Astrocyte of the cerebellum (primary cell): ENCODE results near the gene GARNL3.
A peak's percentile ranks its signal among the peaks of the same experiment; 100 is the strongest.

Experiments used
- DNase-seq: peaks from one replicate; pipeline ENCODE4 v3.0.0-alpha.2; 2011; ENCODE audit warnings: low read depth
- H3K4me3 ChIP-seq: 2 replicates; pipeline ENCODE4 v1.5.1; 2011; ENCODE audit warnings: mild to moderate bottlenecking, low read depth, low read length, moderate library complexity
- in situ Hi-C: cut with HindIII; loops from 2 replicates; pipeline ENCODE4 v1.10.0; 2017; ENCODE audit warnings: low sequenced_read_pairs
- TF ChIP-seq, protein P1 (sequence below): IDR thresholded peaks from 2 replicates; pipeline ENCODE4 v1.5.1; 2012; ENCODE audit warnings: low read length, low read depth, moderate library complexity, mild to moderate bottlenecking; ENCODE audit errors: missing control alignments

GARNL3 gene

DNA sequence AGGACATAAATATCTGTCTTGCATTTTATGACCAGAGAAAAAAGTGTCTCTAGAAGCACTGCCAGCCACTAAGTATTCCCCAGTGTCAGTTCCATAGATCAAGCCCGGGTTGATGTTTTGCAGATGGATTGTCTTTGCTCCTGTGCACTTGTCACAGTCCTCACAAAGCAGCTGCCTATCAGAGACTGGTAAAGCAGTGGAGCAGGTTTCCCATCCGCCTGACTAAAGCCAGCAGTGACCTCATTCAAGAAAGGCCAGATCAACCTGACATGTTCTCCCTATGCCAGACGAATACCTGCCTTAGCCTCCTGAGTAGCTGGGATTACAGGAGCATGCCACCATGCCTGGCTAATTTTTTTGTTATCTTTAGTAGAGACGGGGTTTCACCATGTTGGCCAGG is 26.8 kb upstream of the GARNL3 start:
- no peak overlapping the region for H3K4me3 ChIP-seq
- TF ChIP-seq, protein P1, sequence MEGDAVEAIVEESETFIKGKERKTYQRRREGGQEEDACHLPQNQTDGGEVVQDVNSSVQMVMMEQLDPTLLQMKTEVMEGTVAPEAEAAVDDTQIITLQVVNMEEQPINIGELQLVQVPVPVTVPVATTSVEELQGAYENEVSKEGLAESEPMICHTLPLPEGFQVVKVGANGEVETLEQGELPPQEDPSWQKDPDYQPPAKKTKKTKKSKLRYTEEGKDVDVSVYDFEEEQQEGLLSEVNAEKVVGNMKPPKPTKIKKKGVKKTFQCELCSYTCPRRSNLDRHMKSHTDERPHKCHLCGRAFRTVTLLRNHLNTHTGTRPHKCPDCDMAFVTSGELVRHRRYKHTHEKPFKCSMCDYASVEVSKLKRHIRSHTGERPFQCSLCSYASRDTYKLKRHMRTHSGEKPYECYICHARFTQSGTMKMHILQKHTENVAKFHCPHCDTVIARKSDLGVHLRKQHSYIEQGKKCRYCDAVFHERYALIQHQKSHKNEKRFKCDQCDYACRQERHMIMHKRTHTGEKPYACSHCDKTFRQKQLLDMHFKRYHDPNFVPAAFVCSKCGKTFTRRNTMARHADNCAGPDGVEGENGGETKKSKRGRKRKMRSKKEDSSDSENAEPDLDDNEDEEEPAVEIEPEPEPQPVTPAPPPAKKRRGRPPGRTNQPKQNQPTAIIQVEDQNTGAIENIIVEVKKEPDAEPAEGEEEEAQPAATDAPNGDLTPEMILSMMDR, result no peak
- DNase-seq, result no peak
- in situ Hi-C loops, result no loop called here

DNA sequence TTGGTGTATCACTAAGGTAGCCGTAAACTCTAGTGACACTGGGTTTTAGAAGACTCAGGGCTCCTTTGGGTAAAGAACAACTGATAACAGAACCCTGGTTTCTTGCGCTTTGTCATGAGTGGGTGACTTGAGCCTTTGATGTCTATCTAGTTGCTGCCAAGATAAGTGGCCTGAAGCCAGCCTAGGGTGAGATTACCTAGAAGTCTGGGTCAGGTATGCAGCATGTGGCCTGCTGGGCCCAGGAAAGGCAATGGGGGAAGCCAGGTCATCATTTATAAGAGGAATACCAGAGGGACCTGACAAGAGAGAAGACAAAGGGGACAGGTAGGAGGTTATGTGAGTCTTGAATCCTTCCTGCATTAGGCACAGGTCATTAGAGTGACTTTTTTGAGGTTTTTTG is 23.2 kb upstream of the GARNL3 start:
- DNase-seq, result no peak
- H3K4me3 ChIP-seq, result no peak overlapping the region
- TF ChIP-seq, protein P1, result no peak
- in situ Hi-C loops, result no loop called here

DNA sequence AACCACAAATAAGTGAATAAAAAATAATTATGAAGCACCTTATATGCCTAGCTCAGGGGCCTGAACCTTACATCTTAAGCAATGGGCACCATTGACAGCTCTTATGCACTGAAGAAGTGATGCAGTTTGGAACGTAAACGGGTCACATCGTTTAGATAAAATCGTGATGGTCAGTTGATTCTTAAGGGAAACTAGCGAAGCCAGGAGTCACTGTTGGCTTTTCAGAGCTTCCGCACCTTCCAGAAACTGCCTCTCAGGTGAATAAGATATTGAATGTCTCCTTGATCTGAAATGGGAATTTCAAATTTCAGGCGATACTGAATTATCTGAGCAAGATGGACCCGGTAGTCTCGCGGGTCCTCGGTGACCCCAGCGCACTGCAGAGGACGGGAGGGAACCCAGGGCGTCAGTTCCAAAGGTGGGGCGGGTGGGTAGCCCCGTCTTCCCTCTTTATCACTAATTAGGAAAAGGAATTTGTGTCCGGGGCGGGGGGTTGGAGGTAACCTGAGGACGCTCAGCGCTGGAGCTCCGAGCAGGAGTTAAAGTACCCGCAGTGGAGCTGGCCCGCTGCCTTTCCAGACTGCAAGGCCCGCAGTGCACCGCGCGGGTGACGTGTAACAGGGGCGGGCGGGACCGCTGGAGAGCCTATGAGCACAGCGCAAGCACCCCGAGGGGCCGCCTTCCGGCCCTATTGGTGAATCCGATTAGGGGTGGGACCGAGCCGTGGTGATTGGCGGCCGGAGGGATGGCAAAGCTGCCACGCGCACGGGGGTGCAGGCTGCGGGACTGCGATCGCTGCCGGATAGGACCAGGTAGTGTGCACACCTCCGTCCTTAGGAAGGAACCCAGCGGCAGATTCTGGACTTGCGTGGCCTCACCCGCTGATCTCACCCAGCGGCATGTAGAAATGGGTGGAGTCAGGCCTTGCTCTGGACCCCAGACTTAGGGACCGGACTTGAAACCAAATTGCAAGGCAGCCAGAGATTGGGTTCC is 19.7 kb upstream of the GARNL3 start:
- H3K4me3 ChIP-seq, result peak overlapping the region; percentile 60
- TF ChIP-seq, protein P1, result no peak
- DNase-seq, result peak; percentile 89

DNA sequence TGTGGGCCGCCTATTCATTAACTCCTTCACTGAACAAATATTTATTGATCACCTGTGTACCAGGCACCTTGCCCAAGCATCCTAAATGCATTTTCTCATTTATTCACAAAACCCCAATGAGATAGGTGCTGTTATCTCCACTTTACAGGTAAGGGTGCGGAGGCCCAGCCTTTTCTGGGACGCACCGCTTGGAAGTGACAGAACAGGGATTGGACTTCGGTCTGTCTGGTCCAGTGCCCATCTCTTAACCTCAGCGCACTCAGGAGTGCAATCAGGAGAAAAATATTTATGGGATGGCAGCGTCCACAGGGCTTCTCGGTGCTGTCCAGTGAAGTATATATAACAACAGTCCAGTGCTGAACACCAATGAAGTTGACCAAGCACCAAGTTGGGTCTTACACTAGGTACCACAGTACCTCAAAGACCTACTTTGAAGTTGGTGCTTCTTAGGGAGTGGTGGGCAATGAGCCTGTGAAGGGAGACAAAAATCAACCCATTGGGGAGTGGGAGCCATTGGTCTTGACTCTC is 18.9 kb upstream of the GARNL3 start:
- H3K4me3 ChIP-seq, result peak overlapping the region; percentile 60
- in situ Hi-C loops, result no loop called here
- DNase-seq, result no peak
- TF ChIP-seq, protein P1, result no peak

More for the DNA sequence above, 19.7 kb upstream of the GARNL3 start:
- in situ Hi-C loops, result no loop called here

DNA sequence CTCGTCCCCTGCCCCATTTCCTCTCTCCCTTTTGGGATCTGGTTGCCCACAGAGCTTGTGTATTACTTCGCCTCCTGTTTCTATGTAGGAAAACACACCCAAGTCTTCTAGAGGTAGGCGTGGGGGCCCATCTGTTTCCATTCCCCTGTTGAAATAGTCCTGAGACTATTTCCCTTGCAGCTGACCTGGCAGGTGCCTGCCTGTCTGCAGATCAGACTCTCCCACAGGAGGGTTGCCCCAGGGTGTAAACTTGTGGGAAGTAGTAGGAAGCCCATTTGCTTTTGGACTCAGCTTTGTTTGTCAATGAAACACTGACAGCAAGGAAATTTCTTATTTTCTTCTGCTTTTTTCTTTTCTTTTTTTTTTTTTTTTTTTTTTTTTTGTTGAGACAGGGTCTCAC is 16.3 kb upstream of the GARNL3 start:
- in situ Hi-C loops, result no loop called here
- no peak for DNase-seq
- H3K4me3 ChIP-seq, result no peak overlapping the region
- TF ChIP-seq, protein P1, result no peak

DNA sequence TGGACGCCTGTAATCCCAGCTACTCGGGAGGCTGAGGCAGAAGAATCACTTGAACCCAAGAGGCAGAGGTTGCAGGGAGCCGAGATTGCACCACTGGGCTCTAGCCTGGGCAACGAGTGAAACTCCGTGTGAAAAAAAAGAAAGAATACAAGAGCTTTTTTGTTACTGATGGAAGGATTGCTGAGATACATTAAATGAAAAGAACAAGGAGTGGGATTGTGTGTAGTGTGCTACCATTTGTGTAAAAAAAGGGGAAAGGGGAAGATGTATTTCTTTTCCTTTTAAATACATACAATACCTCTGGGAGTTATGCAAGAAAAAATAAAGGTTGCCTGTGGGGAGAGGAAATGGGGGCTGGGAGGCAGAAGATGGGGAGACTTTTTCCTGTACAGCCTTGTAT is 14.7 kb upstream of the GARNL3 start:
- in situ Hi-C loops, result no loop called here
- H3K4me3 ChIP-seq, result no peak overlapping the region
- TF ChIP-seq, protein P1, result no peak
- no peak for DNase-seq
